Right atrium auricular region (tissue), 2 donors: ENCODE measurements around the gene ANKRD18B. TPM values are rescaled to one million over a fixed set of nuclear protein-coding genes. Genes with fewer than 3 reads are reported as not detected.
"Not testable (repeated sequence)": the region's sequence is repeated elsewhere in the genome, so short reads cannot be mapped to it uniquely, and the experiment has no call there.

Source experiments
- DNase-seq: peaks from one replicate; pipeline ENCODE4 v3.0.0-alpha.2; 2019; ENCODE audit warnings: low spot score
- H3K27ac ChIP-seq, 2 donors: fragments of 200-600 bp; sonication (generic); 1 replicate in 1 of 2; 2 replicates in 1 of 2; pipeline ENCODE4 v1.5.1; 2016 to 2019
- H3K27me3 ChIP-seq, 2 donors: fragments of 200-600 bp; sonication (generic); one replicate each; pipeline versions ENCODE4 v1.5.1 to v1.6.0; 2017 to 2019
- H3K36me3 ChIP-seq: fragments of 200-600 bp; sonication (generic); one replicate; pipeline ENCODE4 v1.5.1; 2016
- H3K4me1 ChIP-seq, 2 donors: fragments of 200-600 bp; sonication (generic); one replicate each; pipeline versions ENCODE4 v1.5.1 to v1.6.0; 2017 to 2019
- H3K4me3 ChIP-seq, 2 donors: fragments of 200-600 bp; sonication (generic); 1 replicate in 1 of 2; 2 replicates in 1 of 2; pipeline ENCODE4 v1.5.1; 2017 to 2019; ENCODE audit warnings: mild to moderate bottlenecking in 1 of 2, moderate library complexity in 1 of 2
- H3K9me3 ChIP-seq, 2 donors: fragments of 200-600 bp; sonication (generic); one replicate each; pipeline ENCODE4 v1.5.1; 2019
- CTCF ChIP-seq, 2 donors: fragments of 200-600 bp; sonication (generic); IDR thresholded peaks; one replicate each; pipeline ENCODE4 v1.5.1; 2019; ENCODE audit warnings: antibody characterized with exemption in 2 of 2
- total RNA-seq, 2 donors: library from RNA; depleted of rRNA; stranded (reverse); fragments of >200 nt; gene quantifications; one replicate each; pipeline ENCODE4 v1.1.0, GENCODE V29; 2016

Gene ANKRD18B
- total RNA-seq, 2 donors from 2014 or later = 0.11 TPM; not detected in 1

- H3K4me1 ChIP-seq, DNase-seq, H3K36me3 ChIP-seq, H3K27me3 ChIP-seq, H3K4me3 ChIP-seq, H3K27ac ChIP-seq, H3K9me3 ChIP-seq: not testable (repeated sequence)
These were observed 80.9 kb downstream of the ANKRD18B start for GRCh38 chr9:33604936-33605335.

DNA sequence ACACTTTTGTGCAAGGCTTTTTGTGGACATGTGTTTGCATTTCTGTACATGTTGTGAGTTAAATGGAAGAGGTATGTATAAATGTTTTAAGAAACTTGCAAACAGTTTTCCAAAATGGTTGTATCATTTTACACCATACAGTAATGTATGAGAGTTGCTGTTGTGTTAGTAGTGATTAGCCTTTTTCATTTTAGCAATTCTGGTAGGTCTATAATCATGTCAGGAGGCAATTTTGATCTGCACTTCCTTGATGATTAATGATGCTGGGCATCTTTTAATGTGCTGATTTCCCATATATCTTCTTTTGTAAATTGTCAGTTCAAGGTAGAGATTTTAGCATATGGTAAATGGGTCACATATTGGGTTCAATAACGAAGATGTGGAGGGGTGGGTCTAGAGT is 87.3 kb downstream of the ANKRD18B start:
- no peaks in the 10 kb centered on the region for H3K4me1 ChIP-seq
- TF ChIP-seq CTCF (IDR thresholded peaks at IDR 0.05) = no peak
- no peaks in the 10 kb centered on the region for H3K36me3 ChIP-seq
- no peak overlapping the region for H3K4me3 ChIP-seq
- no peak for DNase-seq
- no peaks in the 10 kb centered on the region for H3K9me3 ChIP-seq
- H3K27ac ChIP-seq = no peak overlapping the region
- H3K27me3 ChIP-seq = no peaks in the 10 kb centered on the region

- H3K4me3 ChIP-seq, DNase-seq, H3K27ac ChIP-seq, H3K27me3 ChIP-seq, H3K9me3 ChIP-seq, H3K36me3 ChIP-seq, H3K4me1 ChIP-seq: not testable (repeated sequence)
These were observed 88.4 kb downstream of the ANKRD18B start for GRCh38 chr9:33612410-33612809.

- TF ChIP-seq CTCF (IDR thresholded peaks at IDR 0.05) = no peak
- Histone ChIP-seq H3K36me3 (no peaks in the 10 kb centered on the region), H3K4me1 (no peaks in the 10 kb centered on the region), H3K4me3 (no peak overlapping the region), H3K27me3 (no peaks in the 10 kb centered on the region), H3K9me3 (no peaks in the 10 kb centered on the region), H3K27ac (no peak overlapping the region)
- DNase-seq = no peak
These were observed 90.1 kb downstream of the ANKRD18B start for GRCh38 chr9:33614001-33614687.

- H3K4me1 ChIP-seq, H3K27me3 ChIP-seq, DNase-seq, H3K27ac ChIP-seq, H3K36me3 ChIP-seq, H3K9me3 ChIP-seq, H3K4me3 ChIP-seq: not testable (repeated sequence)
These were observed 94.3 kb downstream of the ANKRD18B start for GRCh38 chr9:33618370-33618769.

DNA sequence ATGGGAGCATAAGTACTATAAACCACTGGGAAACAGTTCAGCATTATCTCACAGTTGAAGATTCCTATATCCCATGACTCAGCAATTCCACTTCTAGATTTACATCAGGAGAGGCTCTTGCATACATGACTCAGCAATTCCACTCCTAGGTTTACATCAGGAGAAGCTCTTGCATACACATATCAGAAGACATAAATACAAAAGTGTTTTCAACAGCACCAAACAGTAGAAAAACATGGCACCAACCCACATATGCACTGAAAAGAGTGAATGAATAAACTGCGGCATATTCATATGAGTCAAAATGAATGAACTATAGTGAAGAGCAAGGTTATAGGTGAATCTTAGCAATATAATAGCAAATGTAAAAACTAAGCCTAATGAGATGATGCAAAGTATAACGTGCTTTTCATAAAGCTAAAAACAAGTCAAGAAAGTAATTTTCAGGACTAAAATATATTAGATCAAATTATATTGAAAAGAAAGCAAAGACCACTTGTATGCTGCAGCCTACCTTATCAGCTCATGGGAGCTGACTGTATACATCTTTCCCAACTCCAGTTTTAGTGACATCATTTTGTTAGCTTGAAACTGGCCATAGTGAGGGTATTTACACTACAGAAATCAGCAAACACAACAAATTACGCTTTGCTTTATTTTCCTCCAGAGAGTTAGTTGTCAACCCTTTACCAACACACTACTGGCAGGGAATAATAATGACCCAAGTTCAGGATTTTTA is 95.8 kb downstream of the ANKRD18B start:
- no peak for TF ChIP-seq CTCF (IDR thresholded peaks at IDR 0.05)
- Histone ChIP-seq H3K27ac (no peak overlapping the region), H3K36me3 (no peaks in the 10 kb centered on the region), H3K9me3 (no peaks in the 10 kb centered on the region), H3K27me3 (no peaks in the 10 kb centered on the region), H3K4me3 (no peak overlapping the region), H3K4me1 (no peaks in the 10 kb centered on the region)
- DNase-seq = no peak

DNA sequence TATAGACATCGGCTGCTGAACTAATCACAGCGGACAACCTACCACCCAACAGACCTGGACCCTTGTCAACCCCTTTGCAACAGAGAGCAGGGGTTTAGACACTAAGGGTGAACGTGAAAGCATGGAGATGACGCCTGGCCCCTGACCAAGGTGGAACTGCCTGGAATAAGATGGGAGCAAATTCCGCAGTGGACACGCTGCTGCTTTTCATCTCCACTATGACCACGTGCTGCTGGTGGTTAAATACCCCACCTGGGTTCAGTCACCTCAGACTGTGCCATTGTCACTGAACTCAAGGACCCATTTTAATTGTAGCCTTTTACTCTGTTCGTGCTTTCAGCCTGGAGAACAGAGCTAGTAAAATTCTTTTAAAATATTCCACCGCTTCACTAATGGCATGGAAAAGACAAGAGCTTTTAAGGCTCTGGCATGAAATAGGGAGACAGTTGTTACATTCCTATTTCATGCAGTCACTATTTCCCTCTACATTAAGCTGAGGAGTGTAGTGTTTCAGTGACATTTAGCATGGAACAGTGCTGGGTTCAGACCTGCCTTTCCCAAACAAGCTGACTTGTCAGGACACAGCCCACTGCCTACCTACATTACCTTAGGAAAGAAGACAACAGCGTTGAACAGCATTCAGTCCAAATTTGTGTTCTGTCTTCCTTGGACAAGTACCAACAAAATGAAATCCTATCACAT is 96.8 kb downstream of the ANKRD18B start:
- Histone ChIP-seq H3K4me1 (no peaks in the 10 kb centered on the region), H3K36me3 (no peaks in the 10 kb centered on the region), H3K4me3 (no peak overlapping the region), H3K27ac (no peak overlapping the region), H3K9me3 (no peaks in the 10 kb centered on the region), H3K27me3 (no peaks in the 10 kb centered on the region)
- no peak for TF ChIP-seq CTCF (IDR thresholded peaks at IDR 0.05)
- no peak for DNase-seq
